ENCODE measurements around the gene BCL2L13. TPM values are rescaled to one million over a fixed set of nuclear protein-coding genes. Genes with fewer than 3 reads are reported as not detected.

The BCL2L13 gene
- total RNA-seq, 1 experiment from 2014 or later = 38.1 TPM

DNA sequence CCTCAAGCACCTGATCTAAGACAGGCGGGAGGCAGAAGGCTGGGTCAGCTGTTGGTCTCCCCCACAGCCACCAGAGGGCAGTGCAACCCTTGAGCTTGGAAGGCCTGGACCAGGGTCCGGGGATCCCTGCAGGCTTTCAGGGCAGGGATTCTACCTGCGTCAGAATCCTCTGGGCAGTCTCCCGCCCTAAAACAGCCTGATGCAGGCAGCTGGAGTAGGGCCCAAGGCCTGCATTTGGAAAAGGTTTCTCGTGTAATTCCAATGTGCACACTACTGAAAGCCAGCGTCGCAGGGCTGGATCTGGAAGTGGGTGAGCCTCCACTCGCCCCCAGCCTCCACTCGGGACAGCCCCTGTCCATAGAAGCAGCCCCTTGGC, 104.0 kb downstream of the BCL2L13 start:
- TF ChIP-seq ZNF263 (CRISPR knock-in tag; IDR thresholded peaks at IDR 0.05; ENCODE audit: low read depth) = no peak
- TF ChIP-seq, protein P1, sequence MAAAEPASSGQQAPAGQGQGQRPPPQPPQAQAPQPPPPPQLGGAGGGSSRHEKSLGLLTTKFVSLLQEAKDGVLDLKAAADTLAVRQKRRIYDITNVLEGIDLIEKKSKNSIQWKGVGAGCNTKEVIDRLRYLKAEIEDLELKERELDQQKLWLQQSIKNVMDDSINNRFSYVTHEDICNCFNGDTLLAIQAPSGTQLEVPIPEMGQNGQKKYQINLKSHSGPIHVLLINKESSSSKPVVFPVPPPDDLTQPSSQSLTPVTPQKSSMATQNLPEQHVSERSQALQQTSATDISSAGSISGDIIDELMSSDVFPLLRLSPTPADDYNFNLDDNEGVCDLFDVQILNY (CRISPR knock-in tag; IDR thresholded peaks at IDR 0.05) = no peak
- TF ChIP-seq, protein P2, sequence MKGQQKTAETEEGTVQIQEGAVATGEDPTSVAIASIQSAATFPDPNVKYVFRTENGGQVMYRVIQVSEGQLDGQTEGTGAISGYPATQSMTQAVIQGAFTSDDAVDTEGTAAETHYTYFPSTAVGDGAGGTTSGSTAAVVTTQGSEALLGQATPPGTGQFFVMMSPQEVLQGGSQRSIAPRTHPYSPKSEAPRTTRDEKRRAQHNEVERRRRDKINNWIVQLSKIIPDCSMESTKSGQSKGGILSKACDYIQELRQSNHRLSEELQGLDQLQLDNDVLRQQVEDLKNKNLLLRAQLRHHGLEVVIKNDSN (CRISPR knock-in tag; IDR thresholded peaks at IDR 0.05) = 0 out of 2 replicates have a peak, but pooled peaks have one; percentile 32
- no peak for TF ChIP-seq NR3C1 (CRISPR knock-in tag; conservative IDR thresholded peaks at IDR 0.05; ENCODE audit: low read depth)
- TF ChIP-seq, protein P3, sequence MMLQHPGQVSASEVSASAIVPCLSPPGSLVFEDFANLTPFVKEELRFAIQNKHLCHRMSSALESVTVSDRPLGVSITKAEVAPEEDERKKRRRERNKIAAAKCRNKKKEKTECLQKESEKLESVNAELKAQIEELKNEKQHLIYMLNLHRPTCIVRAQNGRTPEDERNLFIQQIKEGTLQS (CRISPR knock-in tag; conservative IDR thresholded peaks at IDR 0.05) = no peak
- TF ChIP-seq, protein P4, sequence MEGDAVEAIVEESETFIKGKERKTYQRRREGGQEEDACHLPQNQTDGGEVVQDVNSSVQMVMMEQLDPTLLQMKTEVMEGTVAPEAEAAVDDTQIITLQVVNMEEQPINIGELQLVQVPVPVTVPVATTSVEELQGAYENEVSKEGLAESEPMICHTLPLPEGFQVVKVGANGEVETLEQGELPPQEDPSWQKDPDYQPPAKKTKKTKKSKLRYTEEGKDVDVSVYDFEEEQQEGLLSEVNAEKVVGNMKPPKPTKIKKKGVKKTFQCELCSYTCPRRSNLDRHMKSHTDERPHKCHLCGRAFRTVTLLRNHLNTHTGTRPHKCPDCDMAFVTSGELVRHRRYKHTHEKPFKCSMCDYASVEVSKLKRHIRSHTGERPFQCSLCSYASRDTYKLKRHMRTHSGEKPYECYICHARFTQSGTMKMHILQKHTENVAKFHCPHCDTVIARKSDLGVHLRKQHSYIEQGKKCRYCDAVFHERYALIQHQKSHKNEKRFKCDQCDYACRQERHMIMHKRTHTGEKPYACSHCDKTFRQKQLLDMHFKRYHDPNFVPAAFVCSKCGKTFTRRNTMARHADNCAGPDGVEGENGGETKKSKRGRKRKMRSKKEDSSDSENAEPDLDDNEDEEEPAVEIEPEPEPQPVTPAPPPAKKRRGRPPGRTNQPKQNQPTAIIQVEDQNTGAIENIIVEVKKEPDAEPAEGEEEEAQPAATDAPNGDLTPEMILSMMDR (IDR thresholded peaks at IDR 0.05) = peak; percentile 74
- peak; percentile 95 for DNase-seq (ENCODE audit: low spot score)
- H3K4me3 Mint-ChIP-seq = no peak overlapping the region
- ChIA-PET POLR2A (interaction anchor here (1.1 to 1.3 kb wide), 2 partner anchors 30 to 43 kb away, joined by 3 to 4 read pairs; no protein-coding TSS in a partner anchor), CTCF (interaction anchor here (0.5 to 9.7 kb wide), 58 partner anchors 9 to 750 kb away, joined by 3 to 302 read pairs (median 5); partner anchors contain the start of genes BID, PEX26 and USP18)
- H3K27me3 Mint-ChIP-seq (ENCODE audit: low read depth) = no peaks in the 10 kb centered on the region
- no peaks in the 10 kb centered on the region for H3K36me3 Mint-ChIP-seq
- no peaks in the 10 kb centered on the region for H3K9me3 Mint-ChIP-seq
- H3K4me1 Mint-ChIP-seq = peaks cover 19% of the 10 kb centered on the region
- H3K27ac Mint-ChIP-seq = no peak overlapping the region; the same call in 1 of the 2 replicates
- peak; percentile 91 for ATAC-seq

DNA sequence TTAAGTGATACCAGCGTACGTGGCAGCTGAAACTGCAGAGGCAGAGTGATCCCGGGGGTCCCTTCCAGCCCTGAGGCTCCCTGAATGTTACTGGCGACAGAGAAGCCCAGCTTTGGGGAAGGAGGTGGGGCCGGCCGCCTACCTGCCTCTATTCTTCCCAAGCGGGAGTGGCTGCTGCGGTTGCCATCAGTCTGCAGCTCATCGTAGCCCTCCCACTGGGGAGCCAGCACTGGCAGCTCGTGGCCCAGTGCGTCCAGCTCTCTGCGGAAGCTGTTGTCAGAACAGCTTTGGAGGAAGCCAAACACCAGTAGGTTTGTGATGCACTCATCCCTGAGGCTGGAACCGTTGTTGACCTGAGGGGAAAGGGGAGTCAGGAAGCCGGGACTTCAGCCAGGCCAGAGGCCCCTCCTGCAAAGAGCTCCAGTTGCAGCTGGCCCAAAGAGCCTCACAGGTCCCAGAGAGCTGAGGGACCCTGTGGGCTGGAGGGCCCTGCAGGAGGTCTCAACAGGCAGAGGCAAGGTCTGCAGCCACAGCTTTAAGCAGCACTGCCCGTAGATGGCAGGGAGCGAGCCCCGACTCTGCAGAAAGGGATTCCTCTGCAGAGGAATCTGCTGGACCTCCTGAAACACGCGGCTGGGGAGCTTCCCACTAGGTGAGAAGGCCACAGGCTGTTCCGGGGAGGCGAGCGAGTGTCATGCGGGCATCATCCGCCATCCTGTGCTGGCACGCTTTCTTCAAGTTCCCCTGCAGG, 105.3 kb downstream of the BCL2L13 start:
- H3K9me3 Mint-ChIP-seq = no peaks in the 10 kb centered on the region
- peaks cover 19% of the 10 kb centered on the region for H3K4me1 Mint-ChIP-seq
- ChIA-PET CTCF (interaction anchor here (0.5 to 9.7 kb wide), 25 partner anchors 8 to 665 kb away, joined by 3 to 302 read pairs (median 6); partner anchors contain the start of genes BID and PEX26), POLR2A (interaction anchor here (0.9 kb wide), 1 partner anchor 42 kb away, joined by 3 read pairs; no protein-coding TSS in a partner anchor)
- DNase-seq (ENCODE audit: low spot score) (peak; percentile 57), ATAC-seq (peak; percentile 12)
- no peak overlapping the region for H3K27ac Mint-ChIP-seq
- H3K27me3 Mint-ChIP-seq (ENCODE audit: low read depth) = no peaks in the 10 kb centered on the region
- no peak overlapping the region for H3K4me3 Mint-ChIP-seq
- no peaks in the 10 kb centered on the region for H3K36me3 Mint-ChIP-seq
- TF ChIP-seq, protein P3 (CRISPR knock-in tag; conservative IDR thresholded peaks at IDR 0.05) = no peak
- no peak for TF ChIP-seq NR3C1 (CRISPR knock-in tag; conservative IDR thresholded peaks at IDR 0.05; ENCODE audit: low read depth)
- TF ChIP-seq, protein P5, sequence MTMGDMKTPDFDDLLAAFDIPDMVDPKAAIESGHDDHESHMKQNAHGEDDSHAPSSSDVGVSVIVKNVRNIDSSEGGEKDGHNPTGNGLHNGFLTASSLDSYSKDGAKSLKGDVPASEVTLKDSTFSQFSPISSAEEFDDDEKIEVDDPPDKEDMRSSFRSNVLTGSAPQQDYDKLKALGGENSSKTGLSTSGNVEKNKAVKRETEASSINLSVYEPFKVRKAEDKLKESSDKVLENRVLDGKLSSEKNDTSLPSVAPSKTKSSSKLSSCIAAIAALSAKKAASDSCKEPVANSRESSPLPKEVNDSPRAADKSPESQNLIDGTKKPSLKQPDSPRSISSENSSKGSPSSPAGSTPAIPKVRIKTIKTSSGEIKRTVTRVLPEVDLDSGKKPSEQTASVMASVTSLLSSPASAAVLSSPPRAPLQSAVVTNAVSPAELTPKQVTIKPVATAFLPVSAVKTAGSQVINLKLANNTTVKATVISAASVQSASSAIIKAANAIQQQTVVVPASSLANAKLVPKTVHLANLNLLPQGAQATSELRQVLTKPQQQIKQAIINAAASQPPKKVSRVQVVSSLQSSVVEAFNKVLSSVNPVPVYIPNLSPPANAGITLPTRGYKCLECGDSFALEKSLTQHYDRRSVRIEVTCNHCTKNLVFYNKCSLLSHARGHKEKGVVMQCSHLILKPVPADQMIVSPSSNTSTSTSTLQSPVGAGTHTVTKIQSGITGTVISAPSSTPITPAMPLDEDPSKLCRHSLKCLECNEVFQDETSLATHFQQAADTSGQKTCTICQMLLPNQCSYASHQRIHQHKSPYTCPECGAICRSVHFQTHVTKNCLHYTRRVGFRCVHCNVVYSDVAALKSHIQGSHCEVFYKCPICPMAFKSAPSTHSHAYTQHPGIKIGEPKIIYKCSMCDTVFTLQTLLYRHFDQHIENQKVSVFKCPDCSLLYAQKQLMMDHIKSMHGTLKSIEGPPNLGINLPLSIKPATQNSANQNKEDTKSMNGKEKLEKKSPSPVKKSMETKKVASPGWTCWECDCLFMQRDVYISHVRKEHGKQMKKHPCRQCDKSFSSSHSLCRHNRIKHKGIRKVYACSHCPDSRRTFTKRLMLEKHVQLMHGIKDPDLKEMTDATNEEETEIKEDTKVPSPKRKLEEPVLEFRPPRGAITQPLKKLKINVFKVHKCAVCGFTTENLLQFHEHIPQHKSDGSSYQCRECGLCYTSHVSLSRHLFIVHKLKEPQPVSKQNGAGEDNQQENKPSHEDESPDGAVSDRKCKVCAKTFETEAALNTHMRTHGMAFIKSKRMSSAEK (CRISPR knock-in tag; IDR thresholded peaks at IDR 0.05; ENCODE audit: borderline replicate concordance) = no peak
- TF ChIP-seq, protein P6, sequence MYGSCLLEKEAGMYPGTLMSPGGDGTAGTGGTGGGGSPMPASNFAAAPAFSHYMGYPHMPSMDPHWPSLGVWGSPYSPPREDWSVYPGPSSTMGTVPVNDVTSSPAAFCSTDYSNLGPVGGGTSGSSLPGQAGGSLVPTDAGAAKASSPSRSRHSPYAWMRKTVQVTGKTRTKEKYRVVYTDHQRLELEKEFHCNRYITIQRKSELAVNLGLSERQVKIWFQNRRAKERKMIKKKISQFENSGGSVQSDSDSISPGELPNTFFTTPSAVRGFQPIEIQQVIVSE (CRISPR knock-in tag; IDR thresholded peaks at IDR 0.05; ENCODE audit: borderline replicate concordance) = no peak

DNA sequence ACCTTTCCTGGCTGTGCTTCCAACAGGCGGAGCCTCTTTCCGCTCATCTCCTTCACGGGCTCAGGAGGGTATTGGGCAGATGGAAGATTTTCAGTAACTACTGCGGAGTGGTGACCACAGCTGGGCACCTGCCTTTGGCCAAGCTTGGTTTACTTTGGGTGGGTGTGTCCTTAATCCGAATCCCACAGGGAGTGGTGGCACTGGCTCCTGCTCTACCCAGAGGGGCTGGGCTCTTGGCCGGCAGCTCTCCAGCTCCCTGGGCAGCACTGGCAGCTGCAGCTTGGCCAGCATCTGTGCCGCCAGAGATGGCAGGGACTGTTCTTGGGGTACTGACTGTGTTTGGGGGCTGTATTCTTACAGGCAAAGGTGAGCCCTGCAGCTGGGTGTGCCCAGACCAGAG, 105.9 kb downstream of the BCL2L13 start:
- H3K9me3 Mint-ChIP-seq = no peaks in the 10 kb centered on the region
- DNase-seq (ENCODE audit: low spot score) = no peak
- no peak for ATAC-seq
- no peak overlapping the region for H3K4me3 Mint-ChIP-seq
- H3K36me3 Mint-ChIP-seq = no peaks in the 10 kb centered on the region
- POLR2A ChIA-PET = interaction anchor here (0.9 kb wide), 1 partner anchor 41 kb away, joined by 3 read pairs; no protein-coding TSS in a partner anchor
- CTCF ChIA-PET = interaction anchor here (0.9 to 9.7 kb wide), 16 partner anchors 10 to 665 kb away, joined by 3 to 302 read pairs (median 10); partner anchors contain the start of genes BID and PEX26
- H3K27ac Mint-ChIP-seq = no peak overlapping the region
- H3K27me3 Mint-ChIP-seq (ENCODE audit: low read depth) = no peaks in the 10 kb centered on the region
- peaks cover 19% of the 10 kb centered on the region for H3K4me1 Mint-ChIP-seq
- TF ChIP-seq KAT7 (CRISPR knock-in tag; IDR thresholded peaks at IDR 0.05; ENCODE audit: borderline replicate concordance) (no peak), ZNF396 (CRISPR knock-in tag; IDR thresholded peaks at IDR 0.05; ENCODE audit: borderline replicate concordance) (no peak), FOXP1 (CRISPR knock-in tag; IDR thresholded peaks at IDR 0.05; ENCODE audit: borderline replicate concordance) (no peak), ZNF219 (CRISPR knock-in tag; IDR thresholded peaks at IDR 0.05; ENCODE audit: borderline replicate concordance) (no peak), TEAD1 (CRISPR knock-in tag; IDR thresholded peaks at IDR 0.05) (no peak), ZNF416 (CRISPR knock-in tag; IDR thresholded peaks at IDR 0.05) (no peak)
- TF ChIP-seq, protein P7, sequence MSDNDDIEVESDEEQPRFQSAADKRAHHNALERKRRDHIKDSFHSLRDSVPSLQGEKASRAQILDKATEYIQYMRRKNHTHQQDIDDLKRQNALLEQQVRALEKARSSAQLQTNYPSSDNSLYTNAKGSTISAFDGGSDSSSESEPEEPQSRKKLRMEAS (CRISPR knock-in tag; IDR thresholded peaks at IDR 0.05) = no peak
- TF ChIP-seq, protein P6 (CRISPR knock-in tag; IDR thresholded peaks at IDR 0.05; ENCODE audit: borderline replicate concordance) = no peak
- TF ChIP-seq, protein P8, sequence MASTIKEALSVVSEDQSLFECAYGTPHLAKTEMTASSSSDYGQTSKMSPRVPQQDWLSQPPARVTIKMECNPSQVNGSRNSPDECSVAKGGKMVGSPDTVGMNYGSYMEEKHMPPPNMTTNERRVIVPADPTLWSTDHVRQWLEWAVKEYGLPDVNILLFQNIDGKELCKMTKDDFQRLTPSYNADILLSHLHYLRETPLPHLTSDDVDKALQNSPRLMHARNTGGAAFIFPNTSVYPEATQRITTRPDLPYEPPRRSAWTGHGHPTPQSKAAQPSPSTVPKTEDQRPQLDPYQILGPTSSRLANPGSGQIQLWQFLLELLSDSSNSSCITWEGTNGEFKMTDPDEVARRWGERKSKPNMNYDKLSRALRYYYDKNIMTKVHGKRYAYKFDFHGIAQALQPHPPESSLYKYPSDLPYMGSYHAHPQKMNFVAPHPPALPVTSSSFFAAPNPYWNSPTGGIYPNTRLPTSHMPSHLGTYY (CRISPR knock-in tag; IDR thresholded peaks at IDR 0.05) = no peak
